Activated CD8-positive, alpha-beta memory T cell treated with anti-CD3 and anti-CD28 coated beads for 48 hours (primary cell): ENCODE measurements around the gene SAMD11.
A peak's percentile ranks its signal among the peaks of the same experiment; 100 is the strongest.
"Not testable (repeated sequence)": the region's sequence is repeated elsewhere in the genome, so short reads cannot be mapped to it uniquely, and the experiment has no call there.

Source experiments
- DNase-seq, 3 experiments: peaks; one replicate each; pipeline ENCODE4 v3.0.0-alpha.2; 2020; ENCODE audit warnings: low read depth in 2 of 3, low spot score in 2 of 3

Gene SAMD11

DNA sequence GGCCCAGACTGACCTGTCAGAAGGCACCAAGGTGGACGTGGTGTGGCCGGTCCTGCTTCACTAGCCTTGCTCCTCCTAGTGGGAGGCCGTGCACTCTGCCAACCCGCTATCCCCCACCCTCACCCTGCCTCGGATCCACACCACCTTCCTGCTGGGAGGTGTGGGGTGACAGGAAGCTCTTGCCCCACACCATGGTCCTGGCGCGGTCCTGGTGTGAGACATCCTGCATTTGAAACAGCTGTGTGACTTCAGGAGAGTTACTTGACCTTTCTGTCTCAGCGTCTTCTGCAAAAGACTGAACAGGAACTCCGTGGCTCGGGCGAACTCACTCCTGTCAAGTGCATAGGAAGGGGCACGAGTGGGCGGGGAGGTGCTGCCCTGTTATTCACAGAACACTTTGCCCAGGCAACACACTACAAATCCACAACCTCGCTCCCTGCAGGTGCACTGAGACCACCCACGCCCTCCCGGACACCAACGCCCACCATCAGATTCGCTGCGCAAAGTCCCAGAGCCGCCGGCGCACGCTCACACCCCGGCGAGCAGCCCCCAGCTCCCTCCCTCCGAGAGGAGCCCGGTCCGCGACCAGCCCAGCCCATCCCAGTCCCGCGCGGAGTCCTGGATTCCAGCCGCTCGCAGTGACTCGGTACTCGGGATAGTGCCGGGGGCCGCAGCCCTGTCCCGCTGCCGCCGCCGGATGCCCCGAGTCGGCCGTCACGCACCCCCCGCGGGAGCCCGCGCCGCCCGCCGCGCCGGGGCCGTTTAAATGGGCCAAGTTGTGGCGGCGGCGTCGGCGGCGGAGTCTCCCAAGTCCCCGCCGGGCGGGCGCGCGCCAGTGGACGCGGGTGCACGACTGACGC is at the start of gene SAMD11:
TSS of gene SAMD11 (plus strand) at position 793 of the 860 bp plus-strand sequence. CDS start 509 bp downstream, outside the sequence.
- no peak for DNase-seq

DNA sequence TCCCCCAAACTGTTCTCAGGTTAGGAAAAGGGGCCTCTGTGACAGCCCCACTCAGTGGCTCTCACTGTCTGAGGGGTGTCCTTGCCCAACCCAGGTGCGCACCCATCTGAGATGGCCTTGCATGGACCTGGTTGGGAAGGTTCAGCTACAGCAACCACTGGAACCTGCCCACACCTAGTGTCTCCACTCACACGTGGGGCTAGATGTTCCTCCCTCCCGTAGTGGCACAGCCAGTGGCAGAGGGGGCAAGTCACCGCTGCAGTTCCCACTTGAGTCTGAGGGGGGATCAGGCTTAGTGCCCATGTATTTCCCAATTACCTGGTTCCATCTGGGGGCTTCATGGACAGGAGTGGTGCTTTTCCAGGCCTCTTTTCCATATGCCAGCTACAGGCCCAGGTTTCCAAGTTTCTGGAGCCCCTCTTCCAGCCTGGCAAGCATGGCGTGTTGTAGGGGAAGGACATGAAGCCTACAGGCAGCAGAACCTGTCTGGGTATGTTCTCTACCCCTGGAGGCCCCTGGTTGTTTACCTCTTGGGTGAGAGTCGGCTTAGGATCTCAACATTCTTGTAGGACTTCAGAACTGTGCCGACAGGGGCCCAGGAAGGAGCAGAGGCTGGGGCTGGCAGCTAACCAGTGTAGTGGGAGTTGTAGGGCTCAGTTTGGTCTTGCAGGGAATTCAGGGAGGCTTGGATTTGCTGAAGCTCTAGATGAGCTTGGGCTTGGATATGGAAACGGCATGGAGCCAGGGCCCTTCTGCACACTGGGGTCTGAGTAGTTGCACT is 47.1 kb upstream of the SAMD11 start:
- DNase-seq: not testable (repeated sequence)

DNA sequence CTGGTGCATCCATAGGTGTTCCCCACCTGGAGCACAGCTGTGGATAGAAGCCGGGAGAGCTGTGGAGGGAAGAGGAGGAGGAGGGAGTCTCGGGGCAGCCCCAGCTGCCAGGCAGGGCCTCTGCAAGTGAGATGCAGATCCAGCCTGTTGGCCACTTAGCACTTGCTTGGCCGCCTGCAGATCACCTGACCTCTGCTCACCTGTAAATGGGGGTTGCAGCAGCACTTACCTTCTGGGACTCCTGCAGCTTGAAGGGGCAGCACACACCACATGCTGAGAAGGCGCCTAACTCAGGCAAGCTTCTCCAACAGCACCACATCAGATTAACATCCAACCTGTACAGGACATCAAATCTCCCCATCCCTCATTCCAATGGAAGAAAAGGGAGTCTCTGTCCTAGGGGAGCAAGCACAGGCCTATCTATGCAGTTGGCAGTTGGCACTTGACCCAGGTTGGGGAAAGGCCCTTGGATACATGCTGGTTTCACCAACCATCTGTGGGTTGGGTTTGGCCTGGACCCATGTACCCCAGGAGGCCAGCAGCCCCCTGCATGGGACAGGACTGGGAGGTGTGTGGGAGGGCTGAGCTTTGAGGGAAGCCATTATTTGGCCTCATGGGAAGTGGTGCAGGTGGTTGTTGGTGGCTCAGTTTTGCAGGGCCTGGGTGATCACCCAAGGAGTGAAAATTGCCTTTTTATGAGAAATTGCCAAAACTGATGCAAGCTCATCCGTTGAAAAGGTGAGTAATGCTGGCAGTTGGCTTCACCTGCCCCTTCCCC is 46.3 kb upstream of the SAMD11 start:
- DNase-seq: not testable (repeated sequence)

DNA sequence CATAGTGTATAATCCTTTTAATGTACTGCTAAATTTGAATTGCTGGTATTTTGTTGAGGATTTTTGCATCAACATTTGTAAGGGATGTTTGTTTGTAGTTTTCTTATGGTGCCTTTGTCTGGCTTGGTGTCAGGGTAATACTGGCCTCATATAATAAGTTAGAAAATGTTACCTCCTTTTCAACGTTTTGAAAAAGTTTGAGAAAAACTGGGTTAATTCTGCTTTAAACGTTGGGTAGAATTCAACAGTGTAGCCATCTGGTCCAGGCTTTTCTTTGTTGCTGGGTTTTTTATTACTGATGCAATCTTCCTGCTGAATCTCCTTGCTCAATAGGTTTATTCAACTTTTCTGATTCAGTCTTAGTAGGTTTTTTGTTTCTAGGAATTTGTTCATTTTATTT is 43.2 kb upstream of the SAMD11 start:
- DNase-seq: not testable (repeated sequence)

DNA sequence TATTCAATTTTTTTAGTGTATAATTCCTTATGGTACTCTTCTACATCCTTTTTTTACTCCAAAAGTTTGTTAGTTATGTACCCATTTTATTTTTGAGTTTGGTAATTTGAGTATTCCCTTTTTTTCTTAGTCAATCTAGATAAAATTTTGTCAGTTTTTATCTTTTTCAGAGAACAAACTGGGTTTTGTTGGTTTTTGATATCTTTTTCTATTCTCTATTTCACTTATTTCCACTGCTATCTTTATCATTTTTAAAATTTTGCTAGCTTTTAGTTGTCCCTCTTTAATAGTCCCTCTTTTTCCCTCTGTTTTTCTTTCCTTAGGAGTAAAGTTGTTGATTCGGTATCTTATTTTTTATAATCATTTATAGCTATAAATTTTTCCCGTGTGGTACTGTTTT is 42.8 kb upstream of the SAMD11 start:
- not testable (repeated sequence) for DNase-seq

GRCh38 chr1:886311-886710 is 37.4 kb upstream of the SAMD11 start:
- DNase-seq: no peak

DNA sequence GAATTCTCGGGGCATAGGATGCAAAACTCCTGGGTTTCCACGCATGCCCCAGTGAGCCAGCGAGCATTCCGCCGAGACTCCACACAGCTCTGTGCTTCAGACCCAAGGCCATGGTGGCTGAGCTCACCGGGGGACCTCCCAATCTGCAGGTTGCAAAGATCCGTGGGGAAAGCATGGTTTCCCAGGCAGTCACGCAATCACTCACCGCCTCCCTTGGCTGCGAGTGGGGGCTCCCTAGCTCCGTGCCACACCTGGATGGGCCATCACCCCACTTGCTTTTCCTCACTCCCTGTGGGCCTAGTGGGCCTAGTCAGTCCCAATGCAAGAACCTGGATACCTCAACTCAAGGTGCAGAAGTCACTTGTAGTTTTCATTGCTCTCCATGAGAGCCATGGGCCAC is 37.0 kb upstream of the SAMD11 start:
- DNase-seq: no peak

GRCh38 chr1:888297-888696 is 35.4 kb upstream of the SAMD11 start:
- no peak for DNase-seq

DNA sequence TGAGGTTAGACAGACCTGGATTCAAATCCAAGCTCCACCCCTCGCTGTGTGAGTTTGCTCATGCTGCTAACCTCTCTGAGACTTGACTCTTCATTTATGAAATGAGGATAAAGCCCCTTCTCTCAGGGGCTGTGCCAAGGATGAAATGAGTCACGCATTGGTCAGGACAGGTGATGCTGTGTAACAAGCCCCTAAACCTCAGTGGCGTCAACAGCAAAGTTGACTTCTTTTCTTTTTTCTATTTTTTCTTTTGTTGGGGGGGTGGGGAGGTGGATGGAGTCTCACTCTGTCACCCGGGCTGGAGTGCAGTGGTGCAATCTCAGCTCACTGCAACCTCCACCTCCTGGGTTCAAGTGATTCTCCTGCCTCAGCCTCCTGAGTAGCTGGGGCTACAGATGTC is 33.9 kb upstream of the SAMD11 start:
- not testable (repeated sequence) for DNase-seq

GRCh38 chr1:890234-890633 is 33.5 kb upstream of the SAMD11 start:
- DNase-seq: not testable (repeated sequence)

DNA sequence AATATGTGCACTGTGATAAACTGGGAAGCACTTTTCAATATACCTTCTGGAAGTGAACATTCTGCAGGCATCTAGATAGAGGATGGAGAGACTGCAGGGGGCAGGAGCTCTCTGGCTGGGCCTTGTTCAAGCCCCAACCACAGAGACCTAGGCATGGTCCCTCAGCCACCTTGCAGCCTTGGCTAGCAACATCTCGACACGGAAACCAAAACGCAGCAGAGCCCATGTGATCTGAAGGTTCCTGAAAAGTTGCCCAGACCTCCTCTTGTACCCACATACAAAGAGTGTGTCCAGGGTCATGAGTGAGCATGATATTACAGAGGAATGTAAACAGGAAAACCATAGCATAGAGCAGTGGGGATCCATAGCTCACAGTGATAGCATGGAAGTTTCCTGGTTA is 33.1 kb upstream of the SAMD11 start:
- no peak for DNase-seq

DNA sequence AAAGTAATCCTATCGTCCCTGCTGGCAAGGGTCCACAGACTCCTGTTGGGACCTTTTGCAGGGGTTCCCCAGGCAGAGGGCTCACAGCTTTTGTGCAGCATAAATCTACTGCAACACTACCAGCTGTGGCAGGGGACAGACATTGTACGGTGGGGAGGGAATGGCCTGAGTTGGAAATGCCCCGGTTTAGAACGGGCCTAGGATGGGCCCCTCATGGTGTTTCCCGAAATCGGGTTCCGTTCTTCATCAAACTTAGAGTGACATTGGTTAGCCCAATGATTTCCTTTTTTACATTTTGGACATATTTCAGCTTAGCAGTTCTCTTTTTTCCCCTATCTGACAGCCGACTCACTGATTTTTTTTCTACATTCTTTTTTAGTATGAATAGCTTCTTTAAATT is 26.5 kb upstream of the SAMD11 start:
- no peak for DNase-seq

GRCh38 chr1:897951-898350 is 25.8 kb upstream of the SAMD11 start:
- not testable (repeated sequence) for DNase-seq

- DNase-seq: no peak
Observed at GRCh38 chr1:899636-900317, 23.9 kb upstream of the SAMD11 start.

DNA sequence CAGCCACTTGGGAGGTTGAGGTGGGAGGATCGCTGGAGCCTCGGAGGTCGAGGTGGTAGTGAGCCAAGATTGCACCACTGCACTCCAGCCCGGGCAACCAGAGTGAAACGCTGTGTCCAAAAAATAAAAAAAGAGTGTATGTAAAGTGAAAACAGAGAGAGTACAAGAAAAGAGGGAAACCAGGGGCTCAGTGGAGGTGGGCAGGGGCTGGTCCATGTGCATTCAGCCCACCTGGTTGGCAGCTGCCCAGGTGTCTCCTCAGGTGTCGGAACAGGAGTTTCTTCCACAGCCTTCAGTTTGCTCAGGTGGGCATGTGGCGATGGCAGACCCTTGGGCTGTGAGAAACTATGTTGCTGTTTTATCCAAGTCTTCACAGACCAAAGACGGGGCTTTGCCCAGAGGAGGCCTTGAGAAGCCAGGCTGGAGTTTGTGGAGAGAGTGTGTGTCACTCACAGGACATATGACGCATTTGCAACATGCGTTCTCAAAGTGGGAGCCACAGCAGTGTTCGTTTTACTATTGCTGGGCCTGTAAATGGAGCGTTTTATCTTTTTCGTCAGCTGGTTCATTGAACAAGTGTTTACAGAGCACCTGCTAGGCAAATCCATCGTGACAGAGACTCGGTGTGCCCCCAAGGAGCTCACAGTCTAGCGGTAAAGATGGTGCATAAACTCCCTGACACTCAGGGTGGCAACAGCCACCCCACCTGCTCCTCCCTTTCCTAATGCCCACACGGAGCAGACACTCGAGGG is 22.4 kb upstream of the SAMD11 start:
- no peak for DNase-seq

DNA sequence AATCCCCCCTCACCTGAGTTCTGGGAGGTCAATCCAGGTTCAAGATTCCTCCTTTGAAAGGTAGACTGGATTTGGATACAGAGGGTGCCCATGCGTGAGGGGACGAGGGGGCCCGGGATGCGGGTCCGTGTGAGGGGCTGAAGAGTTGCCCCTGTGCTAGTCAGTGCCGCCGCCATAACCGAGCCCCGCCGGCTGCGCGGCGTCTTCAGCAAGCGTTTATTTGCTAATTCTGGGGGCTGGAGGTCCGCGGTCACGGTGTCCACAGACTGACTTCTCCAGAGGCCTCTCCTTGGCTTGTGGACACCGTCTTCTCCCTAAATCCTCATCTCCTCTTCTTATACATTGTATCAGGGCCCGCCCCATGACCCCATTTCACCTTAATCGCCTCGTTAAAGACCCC is 20.9 kb upstream of the SAMD11 start:
- no peak for DNase-seq

- DNase-seq: no peak
Observed at GRCh38 chr1:903305-903704, 20.4 kb upstream of the SAMD11 start.

DNA sequence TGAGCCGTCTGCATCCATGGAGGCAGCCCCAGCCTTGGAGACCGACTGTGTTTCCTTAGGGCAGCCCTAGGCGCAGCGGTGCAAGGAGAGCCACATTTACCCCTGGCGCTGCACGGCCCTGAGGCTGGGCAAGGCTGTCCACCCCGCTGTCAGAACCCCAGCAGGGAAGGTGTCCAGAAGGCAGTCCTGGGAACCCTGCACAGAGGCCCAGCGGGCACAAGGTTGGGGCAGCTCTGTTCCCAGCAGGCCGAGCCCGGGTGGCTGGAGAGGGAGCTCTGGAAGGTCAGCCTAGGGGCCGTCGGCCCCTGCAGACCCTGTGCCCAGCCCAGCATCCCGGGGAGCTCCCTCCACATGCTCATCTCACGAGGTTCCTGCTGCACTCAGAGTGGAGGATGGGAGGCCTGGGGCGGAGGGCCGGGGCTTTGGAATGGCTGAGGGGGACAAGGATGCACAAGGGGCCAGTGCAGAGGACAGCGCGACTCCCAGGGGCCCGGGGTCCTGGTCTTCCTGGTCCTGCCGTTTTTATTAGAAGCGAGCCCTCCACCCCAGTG is 19.9 kb upstream of the SAMD11 start:
- DNase-seq: no peak

DNA sequence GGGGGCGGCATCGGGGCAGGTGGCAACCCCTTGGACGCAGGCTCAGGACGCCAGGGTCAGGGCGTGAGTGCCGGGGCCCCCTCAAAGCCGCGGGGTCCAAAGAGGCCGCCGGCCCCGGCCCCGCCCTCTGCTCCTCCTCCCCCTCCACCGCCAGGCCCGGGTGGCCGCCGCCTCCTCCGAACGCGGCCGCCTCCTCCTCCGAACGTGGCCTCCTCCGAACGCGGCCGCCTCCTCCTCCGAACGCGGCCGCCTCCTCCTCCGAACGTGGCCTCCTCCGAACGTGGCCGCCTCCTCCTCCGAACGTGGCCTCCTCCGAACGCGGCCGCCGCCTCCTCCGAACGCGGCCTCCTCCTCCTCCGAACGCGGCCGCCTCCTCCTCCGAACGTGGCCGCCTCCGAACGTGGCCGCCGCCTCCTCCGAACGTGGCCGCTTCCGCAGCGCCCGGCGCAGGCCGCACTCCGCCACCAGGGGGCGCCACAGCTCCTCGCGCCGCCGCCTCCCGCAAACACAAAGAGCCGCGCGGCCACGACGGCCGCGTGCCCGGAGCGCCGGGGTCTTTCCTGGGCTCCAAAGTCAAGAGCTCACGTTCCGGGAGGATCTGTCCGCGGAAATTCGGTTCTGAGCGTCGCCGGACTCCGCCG is 19.3 kb upstream of the SAMD11 start:
- DNase-seq: peak; percentile 70 to 91 (median 83)
